Measurements from ENCODE around the gene SIRT7.

SIRT7 gene

DNA sequence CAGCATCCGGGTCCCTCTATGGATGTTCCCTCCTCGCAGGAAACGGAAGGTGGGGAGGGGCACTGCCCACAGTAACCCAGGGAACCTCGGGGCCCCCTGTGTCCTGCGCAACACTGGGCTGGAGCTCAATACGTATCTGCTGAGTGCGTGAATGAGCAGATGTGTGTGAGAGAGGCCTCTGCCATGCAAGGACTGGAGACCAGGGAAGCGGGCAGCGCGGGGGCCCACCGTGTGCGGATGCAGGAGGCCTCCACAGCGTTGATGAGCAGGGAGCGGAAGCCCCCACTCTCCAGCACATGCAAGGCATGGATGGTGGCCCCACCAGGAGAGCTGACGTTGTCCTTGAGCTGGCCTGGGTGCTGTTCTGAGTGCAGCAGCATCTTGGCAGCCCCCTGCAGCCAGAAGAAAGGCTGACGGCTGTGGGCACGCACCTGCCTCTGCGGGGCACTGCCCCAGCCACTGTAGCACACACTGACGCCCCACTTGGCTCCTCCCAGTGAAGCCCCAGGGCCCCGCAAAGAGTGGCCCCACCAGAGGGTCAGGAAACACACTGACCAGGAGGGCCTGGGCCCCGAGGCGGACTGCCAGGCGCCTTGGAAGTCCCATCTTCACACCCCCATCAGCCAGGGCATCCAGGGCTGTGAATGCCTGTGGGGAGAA lies 16.3 kb upstream of the SIRT7 start:
- no peak for DNase-seq (ENCODE audit: extremely low read depth, low read depth)
- TF ChIP-seq, protein P1, sequence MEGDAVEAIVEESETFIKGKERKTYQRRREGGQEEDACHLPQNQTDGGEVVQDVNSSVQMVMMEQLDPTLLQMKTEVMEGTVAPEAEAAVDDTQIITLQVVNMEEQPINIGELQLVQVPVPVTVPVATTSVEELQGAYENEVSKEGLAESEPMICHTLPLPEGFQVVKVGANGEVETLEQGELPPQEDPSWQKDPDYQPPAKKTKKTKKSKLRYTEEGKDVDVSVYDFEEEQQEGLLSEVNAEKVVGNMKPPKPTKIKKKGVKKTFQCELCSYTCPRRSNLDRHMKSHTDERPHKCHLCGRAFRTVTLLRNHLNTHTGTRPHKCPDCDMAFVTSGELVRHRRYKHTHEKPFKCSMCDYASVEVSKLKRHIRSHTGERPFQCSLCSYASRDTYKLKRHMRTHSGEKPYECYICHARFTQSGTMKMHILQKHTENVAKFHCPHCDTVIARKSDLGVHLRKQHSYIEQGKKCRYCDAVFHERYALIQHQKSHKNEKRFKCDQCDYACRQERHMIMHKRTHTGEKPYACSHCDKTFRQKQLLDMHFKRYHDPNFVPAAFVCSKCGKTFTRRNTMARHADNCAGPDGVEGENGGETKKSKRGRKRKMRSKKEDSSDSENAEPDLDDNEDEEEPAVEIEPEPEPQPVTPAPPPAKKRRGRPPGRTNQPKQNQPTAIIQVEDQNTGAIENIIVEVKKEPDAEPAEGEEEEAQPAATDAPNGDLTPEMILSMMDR (IDR thresholded peaks at IDR 0.05; ENCODE audit: low read depth, low read length), result no peak

DNA sequence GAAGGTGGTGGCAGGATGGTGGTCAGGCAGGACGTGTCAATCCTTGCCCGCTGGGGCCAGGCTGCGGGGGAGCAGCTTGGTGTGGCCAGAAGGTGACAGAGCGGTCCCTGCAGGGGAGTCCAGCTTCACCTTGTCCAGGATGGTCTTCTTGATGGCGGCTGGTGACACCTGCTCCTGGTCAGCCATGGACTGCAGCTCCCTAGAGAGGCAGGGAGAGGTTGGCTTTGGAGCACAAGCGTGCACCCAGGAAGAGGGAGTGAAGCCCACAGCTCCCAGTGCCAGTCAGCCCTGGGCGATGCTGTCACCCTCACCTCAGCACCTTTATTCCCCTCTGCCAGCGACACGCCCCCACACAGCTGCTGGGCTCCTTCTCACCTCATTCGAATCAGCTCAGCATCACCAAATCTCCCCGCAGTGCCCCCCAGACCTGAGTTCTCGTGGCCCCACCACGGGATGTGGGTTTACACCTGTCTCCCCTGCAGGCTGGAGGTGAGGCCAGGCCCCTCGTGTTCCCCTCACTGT lies 15.3 kb upstream of the SIRT7 start:
- no peak for DNase-seq (ENCODE audit: extremely low read depth, low read depth)
- TF ChIP-seq, protein P1 (IDR thresholded peaks at IDR 0.05; ENCODE audit: low read depth, low read length), result no peak

DNA sequence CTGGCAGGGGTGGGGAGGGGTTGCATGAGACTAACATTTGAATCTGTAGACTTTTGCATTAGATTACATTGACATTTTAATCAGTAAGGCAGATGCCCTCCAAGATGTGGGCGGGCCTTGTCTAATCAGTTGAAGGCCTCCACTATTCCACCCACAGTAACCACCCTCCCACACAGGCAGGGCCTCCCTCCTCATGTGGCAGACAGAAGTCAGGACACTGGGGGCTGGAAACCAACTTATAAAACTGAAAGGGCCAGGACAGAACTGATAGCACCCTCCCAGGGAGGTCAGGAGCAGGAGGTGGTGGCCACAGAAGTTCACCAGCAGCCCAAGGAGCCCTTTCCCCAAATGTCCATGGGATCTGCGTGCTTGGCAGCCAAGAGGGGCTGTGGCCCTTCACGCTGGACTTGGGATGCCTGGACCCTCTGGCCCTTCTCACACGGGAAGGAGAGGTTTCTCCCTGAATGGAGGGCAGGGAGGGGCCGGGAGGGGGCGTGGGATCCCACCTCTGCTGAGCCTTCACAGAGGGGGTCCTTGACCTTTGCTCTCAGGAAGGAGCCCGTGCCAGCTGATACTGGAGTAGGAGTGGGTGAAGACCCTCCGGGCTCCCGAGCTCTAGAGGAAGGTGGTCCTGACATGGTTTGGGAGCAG lies 14.5 kb upstream of the SIRT7 start:
- TF ChIP-seq, protein P1 (IDR thresholded peaks at IDR 0.05; ENCODE audit: low read depth, low read length), result no peak
- no peak for DNase-seq (ENCODE audit: extremely low read depth, low read depth)

DNA sequence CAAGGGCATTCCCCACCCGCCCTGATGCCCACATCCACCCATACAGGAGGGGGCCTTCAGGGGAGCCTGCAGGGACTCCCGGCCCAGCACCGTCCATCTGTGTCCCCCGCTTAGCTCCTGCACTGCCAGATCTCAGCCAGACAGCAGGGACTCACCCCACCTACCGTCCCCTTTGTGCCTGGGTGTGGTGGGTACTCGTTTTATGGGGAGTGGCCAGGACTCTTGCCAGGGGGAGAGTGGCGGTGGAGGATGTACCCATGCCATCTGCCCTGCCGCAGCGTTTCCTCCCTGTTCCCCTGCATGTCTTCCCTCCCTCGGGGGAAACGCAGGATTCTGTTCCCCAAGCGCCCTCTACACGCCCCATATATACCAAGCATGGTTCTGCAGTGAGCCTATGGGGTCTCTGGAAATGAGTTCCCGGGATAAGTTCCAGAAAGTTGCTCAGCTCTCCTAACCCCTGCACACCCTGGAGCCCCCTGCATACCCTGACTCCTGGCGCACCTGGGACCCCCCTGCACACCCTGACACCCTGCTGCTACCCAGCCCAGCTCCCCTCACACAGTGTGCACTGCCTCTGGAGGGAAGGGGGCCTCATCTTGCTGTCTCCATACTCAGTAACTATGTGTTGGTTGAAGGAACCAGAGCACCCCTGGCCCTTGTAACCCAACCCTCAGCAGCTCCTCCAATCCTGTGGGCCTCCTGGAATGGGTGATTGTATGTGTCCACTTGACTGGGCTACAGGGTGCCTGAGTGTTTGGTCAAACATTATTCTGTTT lies 13.8 kb upstream of the SIRT7 start:
- DNase-seq (ENCODE audit: extremely low read depth, low read depth), result no peak
- TF ChIP-seq, protein P1 (IDR thresholded peaks at IDR 0.05; ENCODE audit: low read depth, low read length), result no peak

DNA sequence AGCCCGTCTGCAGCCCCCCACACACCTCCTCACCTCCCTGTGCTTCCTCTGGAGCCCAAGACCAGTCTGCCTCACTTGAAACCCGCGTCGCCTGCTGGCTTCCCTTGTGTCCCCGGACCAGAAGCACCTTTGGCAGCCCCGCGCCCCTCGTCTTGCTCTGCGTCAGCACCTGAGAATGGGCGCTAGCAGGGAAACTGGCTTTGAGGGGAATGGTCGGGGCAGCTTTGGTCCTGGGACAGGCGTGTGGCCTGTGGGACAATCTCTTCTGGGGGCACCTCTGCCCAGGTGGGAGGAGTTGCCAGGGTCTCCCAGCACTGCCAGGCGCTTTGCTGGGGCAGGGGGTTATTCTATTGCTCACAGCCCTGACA lies 13.2 kb upstream of the SIRT7 start:
- DNase-seq (ENCODE audit: extremely low read depth, low read depth), result no peak

DNA sequence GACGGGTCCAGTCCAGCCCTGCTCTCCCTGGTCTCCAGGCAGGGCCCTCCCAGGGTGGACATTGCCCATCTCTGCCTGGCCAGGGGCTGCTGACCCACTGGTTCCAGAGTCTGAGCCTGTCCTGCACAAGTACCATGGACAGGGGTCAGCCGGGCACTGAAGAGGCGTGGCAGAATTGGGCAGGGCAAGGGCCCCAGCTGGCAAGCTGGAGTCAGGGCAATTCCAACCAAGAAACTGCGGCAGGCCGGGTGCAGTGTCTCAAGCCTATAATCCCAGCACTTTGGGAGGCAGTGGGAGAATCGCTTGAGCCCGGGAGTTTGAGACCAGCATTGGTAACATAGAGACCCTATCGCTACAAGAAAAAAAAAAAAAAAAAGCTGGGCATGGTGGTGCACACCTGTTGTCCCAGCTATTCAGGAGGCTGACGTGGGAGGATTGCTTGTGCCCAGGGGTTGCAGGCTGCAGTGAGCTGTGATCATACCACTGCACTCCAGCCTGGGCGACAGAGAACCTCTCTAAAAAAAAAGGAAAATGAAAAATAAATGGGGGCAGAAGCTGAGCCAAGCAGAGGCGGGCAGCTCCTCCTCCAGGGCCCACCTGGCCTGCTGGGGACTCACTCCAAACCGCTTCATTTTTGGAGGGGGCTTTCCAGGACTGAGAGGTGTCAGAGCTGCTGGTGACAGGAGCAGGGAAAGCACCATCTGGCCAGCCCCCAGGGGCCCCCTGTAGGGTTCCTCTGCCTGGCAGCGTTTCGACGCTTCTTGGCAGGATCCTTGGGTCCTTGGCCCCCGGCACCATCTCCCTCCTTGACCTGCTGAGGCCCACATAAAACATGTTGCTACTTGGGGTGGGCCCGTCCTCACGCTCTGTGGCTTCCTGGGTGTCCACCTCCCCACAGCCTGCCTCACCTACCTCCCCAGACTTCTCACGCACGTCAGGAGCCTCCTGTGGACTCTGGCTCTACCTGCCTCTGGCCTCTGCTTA lies 12.5 kb upstream of the SIRT7 start:
- TF ChIP-seq, protein P1 (IDR thresholded peaks at IDR 0.05; ENCODE audit: low read depth, low read length), result no peak
- DNase-seq (ENCODE audit: extremely low read depth, low read depth), result no peak

More for the DNA sequence above, 13.2 kb upstream of the SIRT7 start:
- TF ChIP-seq, protein P1 (IDR thresholded peaks at IDR 0.05; ENCODE audit: low read depth, low read length), result no peak

Data from AG09319 (cell line).